ENCODE measurements around the gene PCBP2.
"Not testable (repeated sequence)": the region's sequence is repeated elsewhere in the genome, so short reads cannot be mapped to it uniquely, and the experiment has no call there.

DNA sequence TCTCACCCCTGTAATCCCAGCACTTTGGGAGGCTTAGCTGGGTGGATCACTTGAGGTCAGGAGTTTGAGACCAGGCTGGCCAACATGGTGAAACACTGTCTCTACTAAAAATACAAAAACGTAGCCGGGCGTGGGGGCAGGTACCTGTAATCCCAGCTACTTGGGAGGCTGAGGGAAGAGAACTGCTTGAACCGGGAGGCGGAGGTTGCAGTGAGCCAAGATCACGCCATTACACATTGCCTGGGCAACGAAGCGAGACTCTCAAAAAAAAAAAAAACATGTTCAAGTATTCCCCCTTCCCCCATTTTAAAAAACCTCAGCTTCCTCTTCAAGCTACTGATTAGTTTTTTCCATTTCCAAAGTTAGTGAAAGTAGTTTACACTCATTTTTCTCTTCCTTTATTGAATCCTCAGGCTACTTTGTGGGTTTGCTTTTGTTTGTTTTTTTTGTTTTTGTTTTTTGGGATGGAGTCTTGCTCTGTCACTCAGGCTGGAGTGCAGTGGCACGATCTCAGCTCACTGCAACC, 34.5 kb upstream of the PCBP2 start:
- TF ChIP-seq, protein P1, sequence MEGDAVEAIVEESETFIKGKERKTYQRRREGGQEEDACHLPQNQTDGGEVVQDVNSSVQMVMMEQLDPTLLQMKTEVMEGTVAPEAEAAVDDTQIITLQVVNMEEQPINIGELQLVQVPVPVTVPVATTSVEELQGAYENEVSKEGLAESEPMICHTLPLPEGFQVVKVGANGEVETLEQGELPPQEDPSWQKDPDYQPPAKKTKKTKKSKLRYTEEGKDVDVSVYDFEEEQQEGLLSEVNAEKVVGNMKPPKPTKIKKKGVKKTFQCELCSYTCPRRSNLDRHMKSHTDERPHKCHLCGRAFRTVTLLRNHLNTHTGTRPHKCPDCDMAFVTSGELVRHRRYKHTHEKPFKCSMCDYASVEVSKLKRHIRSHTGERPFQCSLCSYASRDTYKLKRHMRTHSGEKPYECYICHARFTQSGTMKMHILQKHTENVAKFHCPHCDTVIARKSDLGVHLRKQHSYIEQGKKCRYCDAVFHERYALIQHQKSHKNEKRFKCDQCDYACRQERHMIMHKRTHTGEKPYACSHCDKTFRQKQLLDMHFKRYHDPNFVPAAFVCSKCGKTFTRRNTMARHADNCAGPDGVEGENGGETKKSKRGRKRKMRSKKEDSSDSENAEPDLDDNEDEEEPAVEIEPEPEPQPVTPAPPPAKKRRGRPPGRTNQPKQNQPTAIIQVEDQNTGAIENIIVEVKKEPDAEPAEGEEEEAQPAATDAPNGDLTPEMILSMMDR (IDR thresholded peaks at IDR 0.05; ENCODE audit: poor library complexity) = not testable (repeated sequence)
- TF ChIP-seq EZH2phosphoT487 (IDR thresholded peaks at IDR 0.05; ENCODE audit: low read depth, severe bottlenecking, unreplicated experiment); EZH2 (IDR thresholded peaks at IDR 0.05; ENCODE audit: borderline replicate concordance): not testable (repeated sequence)

Data from hepatocyte (in vitro differentiated cells).